ENCODE measurements around the gene LIG3. TPM values are rescaled to one million over a fixed set of nuclear protein-coding genes. Genes with fewer than 3 reads are reported as not detected.
A peak's percentile ranks its signal among the peaks of the same experiment; 100 is the strongest.
"Not testable (repeated sequence)": the region's sequence is repeated elsewhere in the genome, so short reads cannot be mapped to it uniquely, and the experiment has no call there.

LIG3 gene
- 10 to 100 TPM in 2 of 3 donors, 1 to 10 TPM in 1; 8.6 to 24.5 (median 13.4) TPM for polyA plus RNA-seq

GRCh38 chr17:34980353-34980680, at the start of gene LIG3:
Gene LIG3 (plus strand): TSS chr17:34980512. CDS start chr17:34983006, 2,494 bp downstream.
- Mint-ChIP-seq H3K4me3 (peak within 1 kb of the TSS; percentile 94 to 97 (median 95)), H3K36me3 (peaks cover 0 to 20% (median 6%) of the 10 kb centered on the region in 3 donors), H3K9me3 (no peaks in the 10 kb centered on the region), H3K27ac (peak within 1 kb of the TSS; percentile 94 to 98 (median 98)), H3K27me3 (ENCODE audit: low read depth in 3 of 3) (peaks cover 5 to 8% (median 8%) of the 10 kb centered on the region in 3 donors), H3K4me1 (peaks cover 34 to 52% of the 10 kb centered on the region in 2 donors)
- DNase-seq = peak; percentile 92

GRCh38 chr17:34950780-34951179, 29.5 kb upstream of the LIG3 start:
- not testable (repeated sequence) for H3K36me3 Mint-ChIP-seq; H3K4me3 Mint-ChIP-seq; H3K4me1 Mint-ChIP-seq; H3K27ac Mint-ChIP-seq; H3K9me3 Mint-ChIP-seq; H3K27me3 Mint-ChIP-seq (ENCODE audit: low read depth in 3 of 3); DNase-seq

- Mint-ChIP-seq H3K36me3 (peaks cover 0 to 4% (median 3%) of the 10 kb centered on the region in 3 donors), H3K27me3 (ENCODE audit: low read depth in 3 of 3) (peaks cover 7 to 15% (median 12%) of the 10 kb centered on the region in 3 donors), H3K4me3 (no peak overlapping the region), H3K27ac (no peak overlapping the region), H3K9me3 (peaks cover 0 to 3% (median 0%) of the 10 kb centered on the region in 6 donors), H3K4me1 (peaks cover 27 to 29% of the 10 kb centered on the region in 2 donors)
- DNase-seq = no peak
Measured at GRCh38 chr17:34958438-34958837, 21.9 kb upstream of the LIG3 start.

GRCh38 chr17:34961093-34961911, 19.0 kb upstream of the LIG3 start, which contains the start of the genes CCT6B and ZNF830:
Gene CCT6B (minus strand): TSS chr17:34961460. CDS start chr17:34961393, 67 bp downstream.
Gene ZNF830 (plus strand): TSS chr17:34961540. CDS start chr17:34961567, 27 bp downstream.
- peak within 1 kb of the TSS; percentile 99 to 100 (median 99) for H3K4me3 Mint-ChIP-seq
- DNase-seq = peak; percentile 89 to 91 (median 90)
- H3K27ac Mint-ChIP-seq = peak within 1 kb of the TSS; percentile 97 to 100 (median 100)
- peaks cover 0 to 3% (median 0%) of the 10 kb centered on the region in 6 donors for H3K9me3 Mint-ChIP-seq
- peaks cover 7 to 14% (median 11%) of the 10 kb centered on the region in 3 donors for H3K36me3 Mint-ChIP-seq
- peaks cover 32 to 36% of the 10 kb centered on the region in 2 donors for H3K4me1 Mint-ChIP-seq
- peaks cover 7 to 15% (median 12%) of the 10 kb centered on the region in 3 donors for H3K27me3 Mint-ChIP-seq (ENCODE audit: low read depth in 3 of 3)

- Mint-ChIP-seq H3K9me3 (no peaks in the 10 kb centered on the region), H3K4me3 (no peak overlapping the region), H3K4me1 (peaks cover 0 to 2% of the 10 kb centered on the region in 2 donors), H3K27me3 (ENCODE audit: low read depth in 3 of 3) (peaks cover 2 to 3% (median 2%) of the 10 kb centered on the region in 3 donors), H3K27ac (no peak overlapping the region), H3K36me3 (peaks cover 3 to 7% (median 3%) of the 10 kb centered on the region in 3 donors)
- no peak for DNase-seq
Measured at GRCh38 chr17:34974179-34974578, 6.1 kb upstream of the LIG3 start.

GRCh38 chr17:34974794-34975785, 5.2 kb upstream of the LIG3 start:
- no peaks in the 10 kb centered on the region for H3K9me3 Mint-ChIP-seq

GRCh38 chr17:34979153-34979552, 1.2 kb upstream of the LIG3 start:
- Mint-ChIP-seq H3K27me3 (ENCODE audit: low read depth in 3 of 3) (peaks cover 5 to 8% (median 8%) of the 10 kb centered on the region in 3 donors), H3K4me3 (peak overlapping the region in 4 of 5 donors; percentile 9 to 92 (median 48)), H3K36me3 (peaks cover 0 to 18% (median 3%) of the 10 kb centered on the region in 3 donors), H3K4me1 (peaks cover 34 to 44% of the 10 kb centered on the region in 2 donors), H3K27ac (peak overlapping the region in 2 of 6 donors; percentile 65 to 94), H3K9me3 (no peaks in the 10 kb centered on the region)
- DNase-seq = no peak

More at GRCh38 chr17:34974794-34975785, 5.2 kb upstream of the LIG3 start:
- Mint-ChIP-seq H3K27me3 (ENCODE audit: low read depth in 3 of 3) (peaks cover 2 to 3% (median 2%) of the 10 kb centered on the region in 3 donors), H3K4me1 (peaks cover 7 to 11% of the 10 kb centered on the region in 2 donors), H3K27ac (no peak overlapping the region), H3K36me3 (peaks cover 0 to 7% (median 0%) of the 10 kb centered on the region in 3 donors), H3K4me3 (no peak overlapping the region)
- no peak for DNase-seq

- H3K27me3 Mint-ChIP-seq (ENCODE audit: low read depth in 3 of 3) = peaks cover 5 to 8% (median 8%) of the 10 kb centered on the region in 3 donors
- DNase-seq = no peak
- peaks cover 0 to 20% (median 3%) of the 10 kb centered on the region in 3 donors for H3K36me3 Mint-ChIP-seq
- peak overlapping the region; percentile 94 to 98 (median 96) for H3K27ac Mint-ChIP-seq
- no peaks in the 10 kb centered on the region for H3K9me3 Mint-ChIP-seq
- peak overlapping the region; percentile 83 to 93 (median 92) for H3K4me3 Mint-ChIP-seq
- peaks cover 34 to 48% of the 10 kb centered on the region in 2 donors for H3K4me1 Mint-ChIP-seq
Measured at GRCh38 chr17:34979650-34980352, 511 bp upstream of the LIG3 start.

GRCh38 chr17:34980681-34981537, 597 bp downstream of the LIG3 start:
- H3K9me3 Mint-ChIP-seq = no peaks in the 10 kb centered on the region
- peaks cover 5 to 8% (median 8%) of the 10 kb centered on the region in 3 donors for H3K27me3 Mint-ChIP-seq (ENCODE audit: low read depth in 3 of 3)
- H3K4me3 Mint-ChIP-seq = peak overlapping the region; percentile 94 to 97 (median 95)
- H3K4me1 Mint-ChIP-seq = peaks cover 34 to 54% of the 10 kb centered on the region in 2 donors
- peak; percentile 74 to 88 (median 74) for DNase-seq
- peak overlapping the region; percentile 94 to 98 (median 95) for H3K27ac Mint-ChIP-seq
- peaks cover 0 to 20% (median 9%) of the 10 kb centered on the region in 3 donors for H3K36me3 Mint-ChIP-seq

- Mint-ChIP-seq H3K9me3 (no peaks in the 10 kb centered on the region), H3K27me3 (ENCODE audit: low read depth in 3 of 3) (peaks cover 5 to 8% (median 8%) of the 10 kb centered on the region in 3 donors), H3K27ac (peak overlapping the region; percentile 94 to 98 (median 94)), H3K4me3 (peak overlapping the region; percentile 94 to 97 (median 95)), H3K36me3 (peaks cover 0 to 18% (median 17%) of the 10 kb centered on the region in 3 donors), H3K4me1 (peaks cover 34 to 54% of the 10 kb centered on the region in 2 donors)
- no peak for DNase-seq
Measured at GRCh38 chr17:34981538-34982241, 1.4 kb downstream of the LIG3 start.

- no peak overlapping the region for H3K27ac Mint-ChIP-seq
- DNase-seq = no peak
- H3K4me1 Mint-ChIP-seq = peaks cover 32 to 50% of the 10 kb centered on the region in 2 donors
- H3K9me3 Mint-ChIP-seq = no peaks in the 10 kb centered on the region
- no peak overlapping the region for H3K4me3 Mint-ChIP-seq
- H3K36me3 Mint-ChIP-seq = peaks cover 10 to 50% (median 36%) of the 10 kb centered on the region in 3 donors
- peaks cover 0 to 2% (median 0%) of the 10 kb centered on the region in 3 donors for H3K27me3 Mint-ChIP-seq (ENCODE audit: low read depth in 3 of 3)
Measured at GRCh38 chr17:34987232-34987631, 6.9 kb downstream of the LIG3 start.
